IMR-90 (cell line): Measurements from ENCODE around the gene KMT2C. TPM values are rescaled to one million over a fixed set of nuclear protein-coding genes. Genes with fewer than 3 reads are reported as not detected.
A peak's percentile ranks its signal among the peaks of the same experiment; 100 is the strongest.

Source experiments
- ATAC-seq: fragments of 200-7000 bp; cut with Tn5 transposase; 2 replicates; pipeline ENCODE4 v1.9.1; 2020; ENCODE audit warnings: low read depth, mild to moderate bottlenecking, moderate library complexity
- BruUV-seq: library from RNA; stranded (reverse); fragments of 400-500 nt; replicated peaks from 2 replicates; lab custom pipeline; 2021; lab: Mats Ljungman, UMichigan
- CTCF ChIA-PET: fragments of 300-600 bp; formaldehyde crosslinking; extraction: SDS; loops from one replicate; lab custom pipeline; 2021; ENCODE audit warnings: antibody characterized with exemption; lab: Yijun Ruan, JAX
- POLR2A ChIA-PET: fragments of 300-600 bp; sonication (Branson Sonifier 250); formaldehyde crosslinking; loops from one replicate; lab custom pipeline; 2022; ENCODE audit warnings: antibody characterized with exemption; ENCODE audit not compliant: unreplicated experiment; lab: Charles Lee
- DNase-seq: peaks from one replicate; pipeline ENCODE4 v3.0.0; 2013
- H2AFZ ChIP-seq: replicated peaks from 2 replicates; pipeline ENCODE3; 2013; ENCODE audit warnings: low read length, mild to moderate bottlenecking; ENCODE audit not compliant: poor library complexity
- H2AK5ac ChIP-seq: 2 replicates; pipeline ENCODE4 v1.6.1; 2013; ENCODE audit warnings: low read depth, low read length, inconsistent platforms
- H2AK9ac ChIP-seq: replicated peaks from 2 replicates; pipeline ENCODE3; 2013; ENCODE audit warnings: mild to moderate bottlenecking, low read depth, low read length, moderate library complexity; ENCODE audit not compliant: poor library complexity
- H2BK120ac ChIP-seq: 2 replicates; pipeline ENCODE4 v1.6.1; 2013; ENCODE audit warnings: low read depth, low read length, inconsistent platforms
- H2BK15ac ChIP-seq: 3 replicates; pipeline ENCODE4 v1.6.1; 2013; ENCODE audit warnings: low read depth, low read length, inconsistent platforms
- H2BK20ac ChIP-seq: 2 replicates; pipeline ENCODE4 v1.6.1; 2013; ENCODE audit warnings: low read depth, mild to moderate bottlenecking, inconsistent platforms, low read length, moderate library complexity
- H2BK5ac ChIP-seq: 2 replicates; pipeline ENCODE4 v1.6.1; 2013; ENCODE audit warnings: mild to moderate bottlenecking, low read depth, low read length, inconsistent platforms; ENCODE audit not compliant: poor library complexity, severe bottlenecking
- H3K14ac ChIP-seq: replicated peaks from 2 replicates; pipeline ENCODE4 v1.6.1; 2013; ENCODE audit warnings: low read depth, low read length, inconsistent platforms
- H3K18ac ChIP-seq: 2 replicates; pipeline ENCODE4 v1.6.1; 2013; ENCODE audit warnings: low read depth, low read length, control low read depth
- H3K23ac ChIP-seq: 2 replicates; pipeline ENCODE4 v1.6.1; 2013; ENCODE audit warnings: low read depth, low read length, inconsistent platforms
- H3K27ac ChIP-seq: 2 replicates; pipeline ENCODE4 v1.5.1; 2013; ENCODE audit warnings: mild to moderate bottlenecking, control low read depth, low read length; ENCODE audit not compliant: insufficient read depth
- H3K27me3 ChIP-seq: 2 replicates; pipeline ENCODE4 v1.6.1; 2013; ENCODE audit warnings: low read length; ENCODE audit not compliant: control insufficient read depth, insufficient read depth
- H3K36me3 ChIP-seq: 2 replicates; pipeline ENCODE4 v1.6.1; 2013; ENCODE audit warnings: low read length, mixed read lengths; ENCODE audit not compliant: control insufficient read depth, insufficient read depth
- H3K4ac ChIP-seq: 2 replicates; pipeline ENCODE4 v1.6.1; 2013; ENCODE audit warnings: low read depth, low read length, inconsistent platforms
- H3K4me1 ChIP-seq: 2 replicates; pipeline ENCODE4 v1.6.1; 2013; ENCODE audit warnings: low read length, mixed read lengths; ENCODE audit not compliant: control insufficient read depth, insufficient read depth
- H3K4me2 ChIP-seq: 2 replicates; pipeline ENCODE4 v1.6.1; 2013; ENCODE audit warnings: low read depth, mild to moderate bottlenecking, control low read depth, low read length, moderate library complexity
- H3K4me3 ChIP-seq: 2 replicates; pipeline ENCODE4 v1.5.1; 2013; ENCODE audit warnings: low read depth, mild to moderate bottlenecking, control low read depth, low read length, moderate library complexity; ENCODE audit not compliant: insufficient read depth
- H3K56ac ChIP-seq: 2 replicates; pipeline ENCODE4 v1.6.1; 2013; ENCODE audit warnings: low read length, inconsistent platforms; ENCODE audit not compliant: insufficient read depth; ENCODE audit errors: extremely low read depth
- H3K79me1 ChIP-seq, 2 experiments: 2 replicates each; pipeline ENCODE4 v1.6.1; 2013; ENCODE audit warnings: low read length in 2 of 2, inconsistent platforms in 1 of 2, low read depth in 1 of 2
- H3K9ac ChIP-seq: 2 replicates; pipeline ENCODE4 v1.6.1; 2013; ENCODE audit warnings: low read depth, low read length, control low read depth
- H3K9me1 ChIP-seq: 2 replicates; pipeline ENCODE4 v1.6.1; 2013; ENCODE audit warnings: low read length, inconsistent platforms; ENCODE audit not compliant: insufficient read depth
- H3K9me3 ChIP-seq: 2 replicates; pipeline ENCODE4 v1.6.1; 2013; ENCODE audit warnings: low read length; ENCODE audit not compliant: control insufficient read depth, insufficient read depth
- H4K20me1 ChIP-seq: 2 replicates; pipeline ENCODE4 v1.6.1; 2013; ENCODE audit warnings: low read length, inconsistent platforms; ENCODE audit not compliant: insufficient read depth
- H4K5ac ChIP-seq: 2 replicates; pipeline ENCODE4 v1.6.1; 2013; ENCODE audit warnings: mild to moderate bottlenecking, low read depth, low read length, control low read depth
- H4K8ac ChIP-seq, 2 experiments: 2 replicates each; pipeline ENCODE4 v1.6.1; 2013; ENCODE audit warnings: low read depth in 2 of 2, low read length in 2 of 2, control low read depth in 1 of 2, inconsistent platforms in 1 of 2
- H4K91ac ChIP-seq: 2 replicates; pipeline ENCODE4 v1.6.1; 2013; ENCODE audit warnings: low read depth, low read length, inconsistent platforms; ENCODE audit not compliant: insufficient read depth
- BHLHE40 ChIP-seq: fragments of 150-350 bp; IDR thresholded peaks from 2 replicates; pipeline ENCODE4 v1.6.1; 2016; ENCODE audit warnings: mild to moderate bottlenecking, low read depth, low read length
- CEBPB ChIP-seq: IDR thresholded peaks from 2 replicates; pipeline ENCODE4 v1.6.1; 2012; ENCODE audit warnings: low read depth, low read length, improper control_type of control experiment
- CHD1 ChIP-seq: IDR thresholded peaks from 2 replicates; pipeline ENCODE4 v1.6.1; 2012; ENCODE audit warnings: low read depth, low read length, improper control_type of control experiment
- ELK1 ChIP-seq: fragments of 150-350 bp; IDR thresholded peaks from 2 replicates; pipeline ENCODE4 v1.6.1; 2016; ENCODE audit warnings: low read depth, mild to moderate bottlenecking, low read length, moderate library complexity, borderline replicate concordance
- FOS ChIP-seq: fragments of 150-350 bp; IDR thresholded peaks from 2 replicates; pipeline ENCODE4 v1.6.1; 2016; ENCODE audit warnings: low read depth, low read length
- MAFK ChIP-seq: IDR thresholded peaks from 2 replicates; pipeline ENCODE4 v1.6.1; 2012; ENCODE audit warnings: low read depth, low read length, improper control_type of control experiment
- MAZ ChIP-seq: IDR thresholded peaks from 2 replicates; pipeline ENCODE4 v1.6.1; 2012; ENCODE audit warnings: low read depth, mild to moderate bottlenecking, low read length, improper control_type of control experiment, moderate library complexity, borderline replicate concordance
- MXI1 ChIP-seq: IDR thresholded peaks from 2 replicates; pipeline ENCODE4 v1.6.1; 2012; ENCODE audit warnings: low read depth, mild to moderate bottlenecking, low read length, moderate library complexity, borderline replicate concordance
- NFE2L2 ChIP-seq: fragments of 150-350 bp; IDR thresholded peaks from 2 replicates; pipeline ENCODE4 v1.6.1; 2016; ENCODE audit warnings: low read depth, mild to moderate bottlenecking, low read length
- RCOR1 ChIP-seq: IDR thresholded peaks from 2 replicates; pipeline ENCODE4 v1.6.1; 2012; ENCODE audit warnings: mild to moderate bottlenecking, low read length, improper control_type of control experiment; ENCODE audit not compliant: insufficient replicate concordance
- RFX5 ChIP-seq: IDR thresholded peaks from 2 replicates; pipeline ENCODE4 v1.8.0; 2012; ENCODE audit warnings: low read depth, mild to moderate bottlenecking, low read length, moderate library complexity
- SMC3 ChIP-seq: fragments of 150-350 bp; IDR thresholded peaks from 2 replicates; pipeline ENCODE4 v1.6.1; 2016; ENCODE audit warnings: low read depth, mild to moderate bottlenecking, antibody characterized with exemption, low read length, moderate library complexity
- USF2 ChIP-seq: fragments of 150-350 bp; IDR thresholded peaks from 2 replicates; pipeline ENCODE4 v1.6.1; 2017; ENCODE audit warnings: mild to moderate bottlenecking, antibody characterized with exemption, low read length, low read depth
- WGBS, 2 experiments: methylation state at CpG; one replicate each; pipeline versions ENCODE4 v1.1.5 to v1.1.7; 2013; ENCODE audit warnings: missing lambda C conversion rate in 2 of 2; ENCODE audit not compliant: insufficient read length in 1 of 2; ENCODE audit errors: extremely low coverage in 2 of 2; 5-methylcytosine and 5-hydroxymethylcytosine counted together
- dilution Hi-C: fragments of 300-500 bp; cut with HindIII; formaldehyde crosslinking; loops from one replicate; pipeline ENCODE4 v1.14.3; 2018; ENCODE audit warnings: low sequenced_read_pairs; ENCODE audit not compliant: unreplicated experiment
- in situ Hi-C: fragments of 300-500 bp; cut with MboI; formaldehyde crosslinking; loops from 3 replicates; pipeline ENCODE4 v1.14.3; 2019; ENCODE audit warnings: low sequenced_read_pairs, inconsistent platforms, mixed read lengths
- intact Hi-C: fragments of 100-400 bp; cut with micrococcal nuclease; formaldehyde crosslinking; loops from 2 replicates; pipeline ENCODE4 v1.10.0; 2022
- polyA plus RNA-seq, 3 experiments: library from polyadenylated mRNA; depleted of rRNA; stranded (reverse); fragments of >200 nt; gene quantifications; 2 replicates each; pipeline ENCODE4 v1.2.3, GENCODE V29; 2012; ENCODE audit warnings: low replicate concordance in 1 of 3
- total RNA-seq: library from RNA; depleted of rRNA; stranded (reverse); fragments of >200 nt; gene quantifications from 2 replicates; pipeline ENCODE4 v1.2.3, GENCODE V29; 2012

Gene KMT2C
- total and polyA plus RNA-seq, 2 of the 4 experiments (the other 2 are of a cell fraction), result 8.0 to 23.3 TPM

GRCh38 chr7:152402384-152403250 lies 33.2 kb downstream of the KMT2C start:
- Histone ChIP-seq H4K91ac (no peak overlapping the region), H3K79me1 (peaks cover 7 to 30% of the 10 kb centered on the region in 2 experiments), H2AK9ac (no peak overlapping the region), H3K56ac (no peak overlapping the region), H3K4me1 (no peaks in the 10 kb centered on the region), H2AFZ (no peak overlapping the region), H3K9ac (no peak overlapping the region), H2BK120ac (no peak overlapping the region), H3K14ac (no peak overlapping the region), H2BK20ac (no peak overlapping the region), H3K4me3 (no peak overlapping the region), H3K27me3 (no peaks in the 10 kb centered on the region), H3K36me3 (no peaks in the 10 kb centered on the region), H3K4me2 (peak overlapping the region; percentile 78; the same call in 1 of the 2 replicates), H3K4ac (no peak overlapping the region), H2BK5ac (peak overlapping the region; percentile 38), H4K5ac (no peak overlapping the region), H4K8ac (no peak overlapping the region), H2BK15ac (no peak overlapping the region), H2AK5ac (no peak overlapping the region), H3K9me3 (peaks cover 8% of the 10 kb centered on the region), H3K18ac (no peak overlapping the region), H3K9me1 (no peaks in the 10 kb centered on the region), H4K20me1 (peaks cover 20% of the 10 kb centered on the region), H3K23ac (no peak overlapping the region), H3K27ac (no peak overlapping the region)
- intact Hi-C loops (no loop called here), dilution Hi-C loops (no loop called here), in situ Hi-C loops (no loop called here)
- ChIA-PET POLR2A (interaction anchor here (0.6 kb wide), 3 partner anchors 8 to 1158 kb away, joined by 3 to 9 read pairs (median 7); no protein-coding TSS in a partner anchor), CTCF (interaction anchor here (0.6 kb wide), 1 partner anchor 17 kb away, joined by 3 read pairs; no protein-coding TSS in a partner anchor)
- DNase-seq (peak; percentile 57), ATAC-seq (peak; percentile 63)
- WGBS, 2 experiments, result 52% methylated on average over 3 of the region's 5 CpGs; no CpG with 5 or more reads in 1 of the 2 experiments
- no TSS peak for BruUV-seq
- TF ChIP-seq NFE2L2, result no peak
- no peak for TF ChIP-seq USF2
- no peak for TF ChIP-seq RCOR1
- TF ChIP-seq CEBPB, result no peak
- no peak for TF ChIP-seq SMC3
- no peak for TF ChIP-seq ELK1
- TF ChIP-seq MXI1, result no peak
- TF ChIP-seq BHLHE40, result no peak
- TF ChIP-seq RFX5, result no peak
- no peak for TF ChIP-seq MAFK
- TF ChIP-seq FOS, result no peak
- no peak for TF ChIP-seq CHD1
- TF ChIP-seq MAZ, result no peak
